ENCODE data around the gene TMEM132E.

TMEM132E gene

DNA sequence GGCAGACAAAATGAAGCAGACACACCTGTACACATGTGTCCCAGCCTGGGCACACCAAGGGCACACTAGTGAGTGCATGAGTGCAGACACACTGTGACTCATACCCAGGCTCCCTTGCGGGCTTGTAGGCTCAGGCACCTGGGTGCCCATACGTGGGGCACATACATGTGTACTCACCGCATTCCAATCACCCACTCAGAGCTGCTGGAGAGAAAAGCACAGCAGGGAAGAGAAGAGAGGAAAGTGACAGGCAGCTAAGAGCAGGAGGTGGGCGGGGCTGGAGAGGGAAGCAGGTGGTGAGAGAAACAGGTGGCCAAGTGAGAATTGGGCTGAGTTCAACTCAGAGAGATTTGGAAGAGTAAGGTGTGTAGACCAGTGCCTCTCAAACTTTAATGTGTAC lies 54.0 kb downstream of the TMEM132E start:
- DNase-seq (ENCODE audit: low read depth) = no peak
- H3K4me3 ChIP-seq (ENCODE audit: low read depth, low read length) = no peak overlapping the region
- TF ChIP-seq, protein P1, sequence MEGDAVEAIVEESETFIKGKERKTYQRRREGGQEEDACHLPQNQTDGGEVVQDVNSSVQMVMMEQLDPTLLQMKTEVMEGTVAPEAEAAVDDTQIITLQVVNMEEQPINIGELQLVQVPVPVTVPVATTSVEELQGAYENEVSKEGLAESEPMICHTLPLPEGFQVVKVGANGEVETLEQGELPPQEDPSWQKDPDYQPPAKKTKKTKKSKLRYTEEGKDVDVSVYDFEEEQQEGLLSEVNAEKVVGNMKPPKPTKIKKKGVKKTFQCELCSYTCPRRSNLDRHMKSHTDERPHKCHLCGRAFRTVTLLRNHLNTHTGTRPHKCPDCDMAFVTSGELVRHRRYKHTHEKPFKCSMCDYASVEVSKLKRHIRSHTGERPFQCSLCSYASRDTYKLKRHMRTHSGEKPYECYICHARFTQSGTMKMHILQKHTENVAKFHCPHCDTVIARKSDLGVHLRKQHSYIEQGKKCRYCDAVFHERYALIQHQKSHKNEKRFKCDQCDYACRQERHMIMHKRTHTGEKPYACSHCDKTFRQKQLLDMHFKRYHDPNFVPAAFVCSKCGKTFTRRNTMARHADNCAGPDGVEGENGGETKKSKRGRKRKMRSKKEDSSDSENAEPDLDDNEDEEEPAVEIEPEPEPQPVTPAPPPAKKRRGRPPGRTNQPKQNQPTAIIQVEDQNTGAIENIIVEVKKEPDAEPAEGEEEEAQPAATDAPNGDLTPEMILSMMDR (IDR thresholded peaks at IDR 0.05; ENCODE audit: insufficient read depth, low read depth, low read length, missing control alignments) = no peak

DNA sequence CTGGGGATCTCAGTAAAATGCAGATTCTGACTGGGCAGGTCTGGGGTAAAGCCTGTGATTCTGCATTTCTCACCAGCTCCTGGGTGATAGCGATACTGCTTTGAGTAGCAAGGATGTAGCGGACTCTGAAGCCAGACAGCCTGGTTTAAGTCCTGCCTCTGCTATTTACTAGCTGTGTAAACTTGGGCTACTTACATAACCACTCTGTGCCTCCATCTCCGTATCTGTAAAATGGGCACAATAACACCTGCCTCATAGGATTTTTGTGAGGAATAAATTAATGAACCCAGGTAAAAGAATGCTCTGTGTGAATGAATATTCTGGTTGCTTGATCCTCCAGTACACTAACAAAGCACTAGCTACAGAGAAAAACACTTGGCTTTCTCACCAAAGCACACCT lies 54.4 kb downstream of the TMEM132E start:
- TF ChIP-seq, protein P1 (IDR thresholded peaks at IDR 0.05; ENCODE audit: insufficient read depth, low read depth, low read length, missing control alignments) = no peak
- no peak for DNase-seq (ENCODE audit: low read depth)
- no peak overlapping the region for H3K4me3 ChIP-seq (ENCODE audit: low read depth, low read length)

DNA sequence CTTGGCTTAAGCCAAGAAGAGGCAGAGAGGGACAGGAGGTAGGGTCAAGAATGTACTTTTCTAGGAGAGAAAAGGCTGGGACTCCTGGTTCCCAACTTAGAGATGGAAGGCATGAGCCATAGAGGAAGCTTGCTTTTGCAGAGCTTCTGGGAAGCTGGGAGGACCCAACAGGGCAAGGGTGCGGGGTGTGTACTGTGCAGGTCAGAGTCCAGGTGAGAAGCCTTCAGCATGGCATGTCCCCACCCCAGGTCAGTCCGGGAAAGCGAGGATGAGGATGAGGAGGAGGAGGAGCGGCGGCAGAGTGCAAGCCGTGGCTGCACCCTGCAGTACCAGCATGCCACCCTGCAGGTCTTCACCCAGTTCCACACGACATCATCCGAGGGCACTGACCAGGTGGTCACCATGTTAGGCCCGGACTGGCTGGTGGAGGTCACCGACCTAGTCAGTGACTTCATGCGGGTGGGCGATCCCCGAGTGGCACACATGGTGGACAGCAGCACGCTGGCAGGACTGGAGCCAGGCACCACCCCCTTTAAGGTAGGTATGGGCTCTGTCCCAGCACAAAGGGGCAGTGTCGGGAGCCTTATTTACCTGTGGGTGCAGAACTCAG lies 55.3 kb downstream of the TMEM132E start:
- TF ChIP-seq, protein P1 (IDR thresholded peaks at IDR 0.05; ENCODE audit: insufficient read depth, low read depth, low read length, missing control alignments) = no peak
- no peak for DNase-seq (ENCODE audit: low read depth)

DNA sequence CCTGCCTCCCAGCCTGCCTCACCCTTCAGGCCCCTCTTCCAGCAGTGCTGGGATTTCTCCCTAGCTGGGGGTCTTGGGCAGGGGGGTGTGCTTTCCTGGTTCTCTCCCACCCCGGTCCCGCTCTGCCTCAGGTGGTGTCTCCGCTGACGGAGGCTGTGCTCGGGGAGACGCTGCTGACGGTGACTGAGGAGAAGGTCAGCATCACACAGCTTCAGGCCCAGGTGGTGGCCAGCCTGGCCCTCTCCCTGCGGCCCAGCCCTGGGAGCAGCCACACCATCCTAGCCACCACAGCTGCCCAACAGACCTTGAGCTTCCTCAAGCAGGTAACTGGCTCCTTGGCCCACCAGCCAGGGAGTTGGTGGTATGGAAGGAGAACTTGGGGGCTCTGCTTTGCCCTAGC lies 56.5 kb downstream of the TMEM132E start:
- TF ChIP-seq, protein P1 (IDR thresholded peaks at IDR 0.05; ENCODE audit: insufficient read depth, low read depth, low read length, missing control alignments) = no peak
- no peak overlapping the region for H3K4me3 ChIP-seq (ENCODE audit: low read depth, low read length)
- no peak for DNase-seq (ENCODE audit: low read depth)

More for the DNA sequence above, 55.3 kb downstream of the TMEM132E start:
- no peak overlapping the region for H3K4me3 ChIP-seq (ENCODE audit: low read depth, low read length)

DNA sequence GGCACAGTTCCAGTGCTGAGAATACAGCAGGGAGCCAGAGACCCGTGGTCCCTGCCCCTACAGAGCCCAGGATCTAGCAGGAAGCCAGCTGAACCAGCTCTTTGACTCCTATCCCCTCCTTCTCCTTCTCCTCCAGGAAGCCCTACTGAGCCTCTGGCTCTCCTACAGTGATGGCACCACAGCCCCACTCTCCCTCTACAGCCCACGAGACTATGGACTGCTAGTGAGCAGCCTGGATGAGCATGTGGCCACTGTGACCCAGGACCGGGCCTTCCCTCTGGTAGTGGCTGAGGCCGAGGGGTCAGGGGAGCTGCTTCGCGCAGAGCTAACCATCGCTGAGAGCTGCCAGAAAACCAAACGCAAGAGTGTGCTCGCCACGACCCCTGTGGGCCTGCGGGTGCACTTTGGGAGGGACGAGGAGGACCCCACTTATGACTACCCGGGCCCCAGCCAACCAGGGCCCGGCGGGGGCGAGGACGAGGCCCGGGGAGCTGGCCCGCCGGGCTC lies 57.7 kb downstream of the TMEM132E start:
- DNase-seq (ENCODE audit: low read depth) = no peak
- TF ChIP-seq, protein P1 (IDR thresholded peaks at IDR 0.05; ENCODE audit: insufficient read depth, low read depth, low read length, missing control alignments) = no peak
- no peak overlapping the region for H3K4me3 ChIP-seq (ENCODE audit: low read depth, low read length)

DNA sequence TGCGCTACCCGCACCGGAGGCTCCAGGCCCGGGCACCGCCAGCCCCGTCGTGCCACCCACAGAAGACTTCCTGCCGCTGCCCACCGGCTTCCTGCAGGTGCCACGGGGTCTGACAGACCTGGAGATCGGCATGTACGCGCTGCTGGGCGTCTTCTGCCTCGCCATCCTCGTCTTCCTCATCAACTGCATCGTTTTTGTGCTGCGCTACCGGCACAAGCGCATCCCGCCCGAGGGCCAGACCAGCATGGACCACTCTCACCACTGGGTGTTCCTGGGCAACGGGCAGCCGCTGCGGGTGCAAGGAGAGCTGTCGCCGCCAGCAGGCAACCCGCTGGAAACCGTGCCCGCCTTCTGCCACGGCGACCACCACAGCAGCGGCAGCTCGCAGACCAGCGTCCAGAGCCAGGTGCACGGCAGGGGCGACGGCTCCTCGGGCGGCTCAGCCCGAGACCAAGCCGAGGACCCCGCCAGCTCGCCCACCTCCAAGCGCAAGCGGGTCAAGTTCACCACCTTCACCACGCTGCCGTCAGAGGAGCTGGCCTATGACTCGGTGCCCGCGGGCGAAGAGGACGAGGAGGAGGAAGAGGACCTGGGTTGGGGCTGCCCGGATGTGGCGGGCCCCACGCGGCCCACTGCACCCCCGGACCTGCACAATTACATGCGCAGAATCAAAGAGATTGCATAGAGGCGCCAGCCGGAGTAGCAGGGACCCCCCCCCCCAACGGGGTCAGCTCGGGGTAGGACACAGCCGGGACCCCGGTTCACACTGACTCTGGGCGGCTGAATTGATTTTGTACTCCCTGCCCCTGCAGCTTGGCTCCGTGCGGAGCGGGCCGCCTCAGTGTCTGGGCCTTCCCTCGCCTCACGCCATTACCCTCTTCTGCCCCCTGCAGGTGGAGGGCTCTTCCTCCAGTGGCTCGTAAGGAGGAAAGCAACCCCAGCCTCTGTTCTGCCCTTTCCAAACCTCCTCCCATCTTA lies 58.5 kb downstream of the TMEM132E start:
- H3K4me3 ChIP-seq (ENCODE audit: low read depth, low read length) = no peak overlapping the region
- TF ChIP-seq, protein P1 (IDR thresholded peaks at IDR 0.05; ENCODE audit: insufficient read depth, low read depth, low read length, missing control alignments) = peak; percentile 94
- DNase-seq (ENCODE audit: low read depth) = peak; percentile 78
